K562 (cell line): ENCODE measurements around the gene FARSB. TPM values are rescaled to one million over a fixed set of nuclear protein-coding genes. Genes with fewer than 3 reads are reported as not detected.

Experiments
- ATAC-seq: fragments of 200-7000 bp; cut with Tn5 transposase; 3 replicates; pipeline ENCODE4 v1.9.1; 2020; ENCODE audit warnings: moderate library complexity
- BruUV-seq: library from RNA; stranded (reverse); fragments of 400-500 nt; replicated peaks from 2 replicates; lab custom pipeline; 2021; lab: Mats Ljungman, UMichigan
- CTCF ChIA-PET: fragments of 300-600 bp; formaldehyde crosslinking; extraction: SDS; loops from one replicate; lab custom pipeline; 2021; ENCODE audit warnings: low intra/inter-chr PET ratio; lab: Yijun Ruan, JAX
- POLR2A ChIA-PET: fragments of 300-600, 350-650 bp; sonication (Branson Sonifier 250); formaldehyde crosslinking; extraction: SDS; loops from one replicate; lab custom pipeline; 2021; ENCODE audit warnings: antibody characterized with exemption, inconsistent platforms; lab: Yijun Ruan, JAX
- DNase-seq, 4 experiments: peaks; one replicate each; pipeline versions ENCODE4 v3.0.0 to v3.0.0-alpha.2; 2011 to 2018; ENCODE audit warnings: low spot score in 3 of 4, mixed read lengths in 3 of 4; ENCODE audit errors: extremely low read depth in 1 of 4
- FAIRE-seq: peaks from 2 replicates; lab custom pipeline; 2011; peaks lifted over from hg19 to GRCh38; lab: Jason Lieb, UNC
- H2AFZ ChIP-seq: 2 replicates; pipeline ENCODE4 v1.6.0; 2011; ENCODE audit warnings: low read depth, low read length, control low read depth, inconsistent platforms
- H3K27ac ChIP-seq: fragments of 200-600 bp; 3 replicates; pipeline ENCODE4 v1.8.0; 2011; ENCODE audit warnings: low read depth, mild to moderate bottlenecking, control low read depth, inconsistent platforms, low read length, moderate library complexity, mixed read lengths; ENCODE audit errors: extremely low read depth
- H3K27me3 ChIP-seq, 2 experiments: fragments of 300-600 bp in 1 of 2; 2 replicates in 1 of 2; 3 replicates in 1 of 2; pipeline versions ENCODE4 v1.6.0 to v1.8.0; 2011; ENCODE audit warnings: inconsistent platforms in 2 of 2, low read length in 2 of 2, mild to moderate bottlenecking in 1 of 2, mixed read lengths in 1 of 2, moderate library complexity in 1 of 2; ENCODE audit not compliant: control insufficient read depth in 2 of 2, insufficient read depth in 2 of 2
- H3K36me3 ChIP-seq: fragments of 300-600 bp; 3 replicates; pipeline ENCODE4 v1.8.0; 2011; ENCODE audit warnings: mild to moderate bottlenecking, low read length, inconsistent platforms; ENCODE audit not compliant: control insufficient read depth, insufficient read depth
- H3K4me1 ChIP-seq, 2 experiments: fragments of 200-600 bp in 1 of 2; replicated peaks in 1 of 2; 2 replicates in 1 of 2; 3 replicates in 1 of 2; pipeline versions ENCODE4 v1.5.1 to v1.8.0; 2011; ENCODE audit warnings: inconsistent platforms in 2 of 2, low read length in 2 of 2, mild to moderate bottlenecking in 1 of 2, mixed read lengths in 1 of 2, moderate library complexity in 1 of 2; ENCODE audit not compliant: control insufficient read depth in 2 of 2, insufficient read depth in 2 of 2
- H3K4me2 ChIP-seq: 2 replicates; pipeline ENCODE4 v1.6.1; 2011; ENCODE audit warnings: low read length, control low read depth, inconsistent platforms, mixed read lengths; ENCODE audit not compliant: insufficient read depth
- H3K4me3 ChIP-seq: fragments of 200-600 bp; sonication (generic), shearing (Covaris generic); 2 replicates; pipeline ENCODE4 v1.5.1; 2016; ENCODE audit warnings: control low read depth, inconsistent platforms
- H3K79me2 ChIP-seq: fragments of 200-600 bp; 3 replicates; pipeline ENCODE4 v1.8.0; 2011; ENCODE audit warnings: low read length, inconsistent platforms; ENCODE audit not compliant: control insufficient read depth, insufficient read depth
- H3K9ac ChIP-seq, 2 experiments: 2 replicates each; pipeline versions ENCODE4 v1.6.0 to v1.6.1; 2011; ENCODE audit warnings: low read depth in 2 of 2, low read length in 2 of 2, control low read depth in 1 of 2, inconsistent platforms in 1 of 2, mild to moderate bottlenecking in 1 of 2, mixed read lengths in 1 of 2; ENCODE audit not compliant: insufficient read depth in 1 of 2
- H3K9me1 ChIP-seq: one replicate; pipeline ENCODE4 v1.6.0; 2011; ENCODE audit warnings: inconsistent platforms, mild to moderate bottlenecking, low read length, moderate library complexity; ENCODE audit not compliant: control insufficient read depth, insufficient read depth
- H3K9me3 ChIP-seq: replicated peaks from 2 replicates; pipeline ENCODE4 v1.5.1; 2011; ENCODE audit warnings: low read depth, low read length, inconsistent platforms; ENCODE audit not compliant: control insufficient read depth, insufficient read depth
- H4K20me1 ChIP-seq: replicated peaks from 2 replicates; pipeline ENCODE4 v1.6.1; 2011; ENCODE audit warnings: low read length, inconsistent platforms, mixed read lengths; ENCODE audit not compliant: control insufficient read depth, insufficient read depth
- ARNT ChIP-seq, 2 experiments: fragments of 450-650 bp; IDR thresholded peaks; 2 replicates each; pipeline ENCODE4 v1.6.1; 2016; ENCODE audit warnings: mild to moderate bottlenecking in 1 of 2
- CC2D1A ChIP-seq: fragments of 450-650 bp; IDR thresholded peaks from 2 replicates; pipeline ENCODE4 v1.6.1; 2017; ENCODE audit warnings: mild to moderate bottlenecking
- CREM ChIP-seq: IDR thresholded peaks from 2 replicates; pipeline ENCODE4 v1.6.1; 2014; ENCODE audit warnings: antibody characterized with exemption, low read depth
- DDX20 ChIP-seq: fragments of 450-650 bp; IDR thresholded peaks from 2 replicates; pipeline ENCODE4 v1.6.1; 2016; ENCODE audit warnings: missing genetic modification characterization, low read depth, mild to moderate bottlenecking, missing compliant biosample characterization, moderate library complexity
- DLX4 ChIP-seq: fragments of 250-450 bp; sonication (Bioruptor Pico); IDR thresholded peaks from 2 replicates; pipeline ENCODE4 v1.6.1; 2021; ENCODE audit warnings: mild to moderate bottlenecking
- FOXP4 ChIP-seq: sonication (generic); formaldehyde crosslinking; IDR thresholded peaks from 2 replicates; pipeline ENCODE4 v1.8.0; 2022; ENCODE audit warnings: mild to moderate bottlenecking, missing genetic modification reagents, borderline replicate concordance
- KLF13 ChIP-seq: fragments of 450-650 bp; IDR thresholded peaks from 2 replicates; pipeline ENCODE4 v1.6.1; 2016; ENCODE audit warnings: missing genetic modification characterization, low read depth, mild to moderate bottlenecking, missing compliant biosample characterization, moderate library complexity, borderline replicate concordance
- MAFG ChIP-seq: fragments of 450-650 bp; conservative IDR thresholded peaks from 2 replicates; pipeline ENCODE4 v1.6.1; 2016; ENCODE audit warnings: missing genetic modification characterization, missing compliant biosample characterization
- NUFIP1 ChIP-seq: fragments of 450-650 bp; IDR thresholded peaks from 2 replicates; pipeline ENCODE4 v1.6.1; 2018; ENCODE audit not compliant: partially characterized antibody
- STAT6 ChIP-seq: sonication (generic); formaldehyde crosslinking; IDR thresholded peaks from 2 replicates; pipeline ENCODE4 v1.8.1; 2023; ENCODE audit warnings: mild to moderate bottlenecking, missing genetic modification reagents
- TCF3 ChIP-seq: sonication (generic); formaldehyde crosslinking; IDR thresholded peaks from 2 replicates; pipeline ENCODE4 v1.4.0; 2020; ENCODE audit warnings: mild to moderate bottlenecking, missing genetic modification reagents
- ZNF121 ChIP-seq: sonication (generic); formaldehyde crosslinking; conservative IDR thresholded peaks from 2 replicates; pipeline ENCODE4 v1.8.0; 2022; ENCODE audit warnings: missing genetic modification reagents
- ZNF239 ChIP-seq: fragments of 250-450 bp; sonication (Bioruptor Pico); IDR thresholded peaks from 2 replicates; pipeline ENCODE4 v1.4.0; 2020; ENCODE audit warnings: mild to moderate bottlenecking
- ZNF644 ChIP-seq: fragments of 200-800 bp; sonication (Bioruptor generic); IDR thresholded peaks from 2 replicates; pipeline ENCODE4 v1.6.1; 2016; ENCODE audit warnings: low read depth, missing genetic modification characterization, missing compliant biosample characterization
- WGBS: fragments of 100-300 bp; shearing (Covaris generic); methylation state at CpG from one replicate; pipeline ENCODE4 v1.1.6; 2016; ENCODE audit warnings: low coverage, mixed read lengths; ENCODE audit not compliant: insufficient coverage; ENCODE audit errors: missing lambda C conversion rate; 5-methylcytosine and 5-hydroxymethylcytosine counted together
- in situ Hi-C: fragments of 300-500 bp; cut with MboI; formaldehyde crosslinking; loops from 4 replicates; pipeline ENCODE4 v1.15.0; 2018; ENCODE audit warnings: inconsistent platforms, mixed read lengths
- intact Hi-C: fragments of 100-400 bp; cut with micrococcal nuclease; formaldehyde crosslinking; loops from 2 replicates; pipeline ENCODE4 v1.14.2; 2022
- polyA plus RNA-seq, 8 experiments: library from polyadenylated mRNA; depleted of rRNA in 4 of 8; stranded (reverse) in 5 of 8; unstranded in 3 of 8; fragments of >200 nt; fragmentation: Nextera tagmentation in 2 of 8; fragmentation: Illumina TruSeq in 1 of 8; extraction: Ambion mirVana in 2 of 8; extraction: Trizol in 1 of 8; gene quantifications; 2 replicates each; pipeline versions ENCODE4 v1.2.1 to v1.2.3, GENCODE V29; 2011 to 2014; ENCODE audit warnings: inconsistent platforms in 1 of 8, missing spikeins in 1 of 8
- total RNA-seq, 7 experiments: library from RNA; depleted of rRNA in 6 of 7; stranded (reverse); fragments of >200 nt in 6 of 7; fragmentation: Illumina TruSeq in 2 of 7; extraction: Trizol in 2 of 7; gene quantifications; 2 replicates each; pipeline versions ENCODE4 v1.2.1 to v1.2.3, GENCODE V29; 2011 to 2021; ENCODE audit warnings: low replicate concordance in 1 of 7

The FARSB gene
- total and polyA plus RNA-seq, 9 of the 15 experiments (the other 6 are each of a cell fraction or from before 2014, with no cell fraction given), result 26.6 to 171 (median 55.7) TPM

GRCh38 chr2:222610746-222611145 lies 45.1 kb downstream of the FARSB start (continued):
- TF ChIP-seq FOXP4 (CRISPR knock-in tag), result no peak

GRCh38 chr2:222609381-222609780 lies 46.5 kb downstream of the FARSB start:
- Histone ChIP-seq H3K9ac (no peak overlapping the region), H4K20me1 (no peaks in the 10 kb centered on the region), H3K79me2 (peaks cover 7% of the 10 kb centered on the region; the same call in 2 of the 3 replicates), H3K36me3 (peaks cover 80% of the 10 kb centered on the region), H3K4me2 (no peak overlapping the region), H2AFZ (no peak overlapping the region), H3K4me3 (no peak overlapping the region), H3K9me3 (no peaks in the 10 kb centered on the region), H3K27ac (no peak overlapping the region), H3K27me3 (no peaks in the 10 kb centered on the region), H3K9me1 (no peaks in the 10 kb centered on the region)
- ChIA-PET POLR2A (no interaction called here), CTCF (no interaction called here)
- no peak for FAIRE-seq
- intact Hi-C loops, result no loop called here
- 96% methylated on average over 3 of the region's 3 CpGs for WGBS
- BruUV-seq, result no TSS peak
- no peak for ATAC-seq
- DNase-seq, result no peak
- TF ChIP-seq ZNF121, result no peak
- TF ChIP-seq DLX4 (CRISPR knock-in tag), result no peak
- no peak for TF ChIP-seq DDX20 (tag)
- TF ChIP-seq NUFIP1, result no peak
- TF ChIP-seq ZNF239 (CRISPR knock-in tag), result no peak
- no peak for TF ChIP-seq KLF13 (tag)
- no peak for TF ChIP-seq STAT6
- no peak for TF ChIP-seq CC2D1A
- TF ChIP-seq MAFG (tag), result no peak
- TF ChIP-seq ARNT (IDR thresholded peaks at IDR 0.05), result no peak
- TF ChIP-seq TCF3, result no peak
- no peak for TF ChIP-seq CREM
- TF ChIP-seq ZNF644, result no peak
- TF ChIP-seq, all 486 proteins: peak for 0
- H3K4me1 ChIP-seq, result no peaks in the 10 kb centered on the region; a peak in 1 of 5 replicates
- in situ Hi-C loops, result no loop called here
